Astrocyte of the cerebellum (primary cell): Measurements from ENCODE around the gene SAPCD1.

Source experiments
- DNase-seq: peaks from one replicate; pipeline ENCODE4 v3.0.0-alpha.2; 2011; ENCODE audit warnings: low read depth
- H3K4me3 ChIP-seq: 2 replicates; pipeline ENCODE4 v1.5.1; 2011; ENCODE audit warnings: mild to moderate bottlenecking, low read depth, low read length, moderate library complexity
- CTCF ChIP-seq: IDR thresholded peaks from 2 replicates; pipeline ENCODE4 v1.5.1; 2012; ENCODE audit warnings: low read length, low read depth, moderate library complexity, mild to moderate bottlenecking; ENCODE audit errors: missing control alignments
- in situ Hi-C: cut with HindIII; loops from 2 replicates; pipeline ENCODE4 v1.10.0; 2017; ENCODE audit warnings: low sequenced_read_pairs

SAPCD1 gene

GRCh38 chr6:31777667-31778050, 15.2 kb downstream of the SAPCD1 start:
- no peak for TF ChIP-seq CTCF
- no peak overlapping the region for H3K4me3 ChIP-seq
- no peak for DNase-seq
- in situ Hi-C loops, result no loop called here

- in situ Hi-C loops, result no loop called here
- no peak for DNase-seq
- TF ChIP-seq CTCF, result no peak
- no peak overlapping the region for H3K4me3 ChIP-seq
These were observed 15.7 kb downstream of the SAPCD1 start for GRCh38 chr6:31778193-31778592.

GRCh38 chr6:31778999-31779885, 16.8 kb downstream of the SAPCD1 start:
- in situ Hi-C loops, result no loop called here
- DNase-seq, result no peak
- TF ChIP-seq CTCF, result no peak
- no peak overlapping the region for H3K4me3 ChIP-seq

- no peak for DNase-seq
- TF ChIP-seq CTCF, result no peak
- in situ Hi-C loops, result no loop called here
- no peak overlapping the region for H3K4me3 ChIP-seq
These were observed 17.5 kb downstream of the SAPCD1 start for GRCh38 chr6:31779908-31780307.

GRCh38 chr6:31780507-31781243, 18.2 kb downstream of the SAPCD1 start:
- TF ChIP-seq CTCF, result no peak
- no peak overlapping the region for H3K4me3 ChIP-seq
- no peak for DNase-seq
- in situ Hi-C loops, result no loop called here

- no peak for TF ChIP-seq CTCF
- no peak overlapping the region for H3K4me3 ChIP-seq
- in situ Hi-C loops, result no loop called here
- no peak for DNase-seq
These were observed 19.0 kb downstream of the SAPCD1 start for GRCh38 chr6:31781244-31782125.
